Calu3 (cell line): ENCODE measurements around the gene PAX9. TPM values are rescaled to one million over a fixed set of nuclear protein-coding genes. Genes with fewer than 3 reads are reported as not detected.

Experiments
- BruUV-seq: library from RNA; stranded (reverse); fragments of 400-500 nt; replicated peaks from 2 replicates; lab custom pipeline; 2021; lab: Mats Ljungman, UMichigan
- CTCF ChIA-PET: fragments of 300-600 bp; sonication (Branson Sonifier 250); formaldehyde crosslinking; loops from one replicate; lab custom pipeline; 2022; ENCODE audit warnings: antibody characterized with exemption; lab: Charles Lee
- DNase-seq: peaks from one replicate; pipeline ENCODE4 v3.0.0; 2022
- H3K27ac Mint-ChIP-seq: one replicate; pipeline ENCODE4 v1.8.0; 2022; ENCODE audit warnings: mixed read lengths; ENCODE audit not compliant: unreplicated experiment
- H3K27me3 Mint-ChIP-seq: one replicate; pipeline ENCODE4 v1.8.0; 2022; ENCODE audit warnings: mixed read lengths; ENCODE audit not compliant: unreplicated experiment
- H3K36me3 Mint-ChIP-seq: one replicate; pipeline ENCODE4 v1.8.0; 2022; ENCODE audit warnings: mild to moderate bottlenecking, moderate library complexity, mixed read lengths; ENCODE audit not compliant: insufficient read depth, unreplicated experiment
- H3K4me1 Mint-ChIP-seq: one replicate; pipeline ENCODE4 v1.8.0; 2022; ENCODE audit warnings: mild to moderate bottlenecking, low read depth, mixed read lengths; ENCODE audit not compliant: unreplicated experiment
- H3K4me3 Mint-ChIP-seq: one replicate; pipeline ENCODE4 v1.8.0; 2022; ENCODE audit warnings: mild to moderate bottlenecking, low read depth, moderate library complexity, mixed read lengths; ENCODE audit not compliant: unreplicated experiment
- H3K9me3 Mint-ChIP-seq: one replicate; pipeline ENCODE4 v1.8.0; 2022; ENCODE audit warnings: low read depth, mixed read lengths; ENCODE audit not compliant: unreplicated experiment
- intact Hi-C: fragments of 100-400 bp; cut with micrococcal nuclease; formaldehyde crosslinking; loops from one replicate; pipeline ENCODE4 v1.10.0; 2022; ENCODE audit not compliant: unreplicated experiment
- total RNA-seq: library from RNA; stranded (reverse); gene quantifications from 2 replicates; pipeline ENCODE4 v1.2.3, GENCODE V29; 2022
- TF ChIP-seq, protein P1 (sequence below): fragments of 200-600 bp; IDR thresholded peaks from one replicate; pipeline ENCODE4 v1.8.0; 2022; ENCODE audit warnings: antibody characterized with exemption; ENCODE audit not compliant: unreplicated experiment

Gene PAX9
- total RNA-seq, 1 experiment from 2014 or later: 4.5 TPM

DNA sequence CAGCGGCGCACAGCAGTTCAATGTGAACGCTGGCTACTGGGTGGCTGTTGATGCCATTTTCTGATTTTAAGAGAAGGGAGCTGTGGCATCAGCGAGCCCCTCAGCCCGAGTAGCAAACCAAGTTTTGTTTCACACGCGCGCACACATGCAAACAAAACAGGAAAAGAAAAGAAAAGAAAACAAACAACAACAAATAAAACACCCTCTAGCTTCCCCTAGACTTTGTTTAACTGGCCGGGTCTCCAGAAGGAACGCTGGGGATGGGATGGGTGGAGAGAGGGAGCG lies 540 bp downstream of the PAX9 start:
- DNase-seq: no peak
- intact Hi-C loops: loop anchor here (5.0 kb wide), 1 partner anchor 90 kb away; no protein-coding TSS in a partner anchor
- Mint-ChIP-seq H3K4me3 (peak overlapping the region; percentile 87), H3K4me1 (peaks cover 16% of the 10 kb centered on the region), H3K9me3 (no peaks in the 10 kb centered on the region), H3K27ac (peak overlapping the region; percentile 69), H3K27me3 (peaks cover 26% of the 10 kb centered on the region), H3K36me3 (peaks cover 17% of the 10 kb centered on the region)
- CTCF ChIA-PET: no interaction called here
- TF ChIP-seq, protein P1, sequence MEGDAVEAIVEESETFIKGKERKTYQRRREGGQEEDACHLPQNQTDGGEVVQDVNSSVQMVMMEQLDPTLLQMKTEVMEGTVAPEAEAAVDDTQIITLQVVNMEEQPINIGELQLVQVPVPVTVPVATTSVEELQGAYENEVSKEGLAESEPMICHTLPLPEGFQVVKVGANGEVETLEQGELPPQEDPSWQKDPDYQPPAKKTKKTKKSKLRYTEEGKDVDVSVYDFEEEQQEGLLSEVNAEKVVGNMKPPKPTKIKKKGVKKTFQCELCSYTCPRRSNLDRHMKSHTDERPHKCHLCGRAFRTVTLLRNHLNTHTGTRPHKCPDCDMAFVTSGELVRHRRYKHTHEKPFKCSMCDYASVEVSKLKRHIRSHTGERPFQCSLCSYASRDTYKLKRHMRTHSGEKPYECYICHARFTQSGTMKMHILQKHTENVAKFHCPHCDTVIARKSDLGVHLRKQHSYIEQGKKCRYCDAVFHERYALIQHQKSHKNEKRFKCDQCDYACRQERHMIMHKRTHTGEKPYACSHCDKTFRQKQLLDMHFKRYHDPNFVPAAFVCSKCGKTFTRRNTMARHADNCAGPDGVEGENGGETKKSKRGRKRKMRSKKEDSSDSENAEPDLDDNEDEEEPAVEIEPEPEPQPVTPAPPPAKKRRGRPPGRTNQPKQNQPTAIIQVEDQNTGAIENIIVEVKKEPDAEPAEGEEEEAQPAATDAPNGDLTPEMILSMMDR: no peak
- BruUV-seq: no TSS peak

DNA sequence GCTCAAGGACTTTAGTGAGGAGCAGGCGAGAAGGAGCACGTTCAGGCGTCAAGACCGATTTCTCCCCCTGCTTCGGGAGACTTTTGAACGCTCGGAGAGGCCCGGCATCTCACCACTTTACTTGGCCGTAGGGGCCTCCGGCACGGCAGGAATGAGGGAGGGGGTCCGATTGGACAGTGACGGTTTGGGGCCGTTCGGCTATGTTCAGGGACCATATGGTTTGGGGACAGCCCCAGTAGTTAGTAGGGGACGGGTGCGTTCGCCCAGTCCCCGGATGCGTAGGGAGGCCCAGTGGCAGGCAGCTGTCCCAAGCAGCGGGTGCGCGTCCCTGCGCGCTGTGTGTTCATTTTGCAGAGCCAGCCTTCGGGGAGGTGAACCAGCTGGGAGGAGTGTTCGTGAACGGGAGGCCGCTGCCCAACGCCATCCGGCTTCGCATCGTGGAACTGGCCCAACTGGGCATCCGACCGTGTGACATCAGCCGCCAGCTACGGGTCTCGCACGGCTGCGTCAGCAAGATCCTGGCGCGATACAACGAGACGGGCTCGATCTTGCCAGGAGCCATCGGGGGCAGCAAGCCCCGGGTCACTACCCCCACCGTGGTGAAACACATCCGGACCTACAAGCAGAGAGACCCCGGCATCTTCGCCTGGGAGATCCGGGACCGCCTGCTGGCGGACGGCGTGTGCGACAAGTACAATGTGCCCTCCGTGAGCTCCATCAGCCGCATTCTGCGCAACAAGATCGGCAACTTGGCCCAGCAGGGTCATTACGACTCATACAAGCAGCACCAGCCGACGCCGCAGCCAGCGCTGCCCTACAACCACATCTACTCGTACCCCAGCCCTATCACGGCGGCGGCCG lies 1.1 kb downstream of the PAX9 start:
- intact Hi-C loops: loop anchor here (5.0 kb wide), 1 partner anchor 90 kb away; no protein-coding TSS in a partner anchor
- CTCF ChIA-PET: no interaction called here
- Mint-ChIP-seq H3K27ac (peak overlapping the region; percentile 69), H3K9me3 (no peaks in the 10 kb centered on the region), H3K4me1 (peaks cover 16% of the 10 kb centered on the region), H3K27me3 (peaks cover 20% of the 10 kb centered on the region), H3K36me3 (peaks cover 17% of the 10 kb centered on the region), H3K4me3 (peak overlapping the region; percentile 87)
- TF ChIP-seq, protein P1: no peak
- BruUV-seq: no TSS peak
- no peak for DNase-seq

DNA sequence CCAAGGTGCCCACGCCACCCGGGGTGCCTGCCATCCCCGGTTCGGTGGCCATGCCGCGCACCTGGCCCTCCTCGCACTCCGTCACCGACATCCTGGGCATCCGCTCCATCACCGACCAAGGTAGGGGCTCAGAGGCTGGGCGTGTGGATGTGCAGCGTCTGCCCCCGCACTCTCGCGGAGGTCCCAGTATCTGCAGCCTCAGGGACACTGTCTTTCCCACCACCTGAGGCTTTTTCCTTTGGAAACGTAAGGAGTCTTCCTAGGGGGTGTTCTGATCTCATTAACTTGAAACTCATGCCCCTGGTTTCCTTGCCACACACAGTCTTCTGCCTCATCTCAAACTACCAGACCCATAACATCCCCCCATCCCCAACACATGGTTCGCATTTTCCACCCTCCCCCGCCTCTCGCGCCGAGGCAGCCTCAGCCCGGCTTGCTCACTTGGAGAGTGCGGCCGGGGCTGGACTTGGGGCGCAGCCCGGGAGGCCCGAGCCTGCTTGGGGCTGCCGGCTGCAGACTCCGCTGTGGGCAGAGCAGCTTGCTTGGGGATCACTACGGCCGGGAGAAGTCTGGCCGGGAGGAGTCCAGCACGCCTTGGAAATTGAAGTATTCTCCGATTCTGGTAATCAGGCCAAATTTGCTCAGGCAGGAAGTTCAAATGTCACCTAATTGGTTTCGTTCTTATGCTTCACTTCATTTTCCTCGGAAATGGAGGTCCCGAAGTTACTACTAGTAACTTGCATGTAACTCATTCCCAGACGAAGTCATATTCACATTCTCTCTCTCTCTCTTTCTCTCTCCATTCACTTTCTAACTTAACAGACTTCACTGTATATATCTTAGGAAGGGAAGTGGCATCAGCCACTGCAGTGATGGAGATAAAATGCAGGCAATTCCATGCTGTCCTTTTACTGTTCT lies 2.0 kb downstream of the PAX9 start:
- no peaks in the 10 kb centered on the region for H3K9me3 Mint-ChIP-seq
- no peak overlapping the region for H3K4me3 Mint-ChIP-seq
- H3K27me3 Mint-ChIP-seq: peaks cover 11% of the 10 kb centered on the region
- peaks cover 16% of the 10 kb centered on the region for H3K4me1 Mint-ChIP-seq
- TF ChIP-seq, protein P1: no peak
- BruUV-seq: no TSS peak
- H3K36me3 Mint-ChIP-seq: peaks cover 17% of the 10 kb centered on the region
- no peak for DNase-seq
- intact Hi-C loops: loop anchor here (5.0 kb wide), 1 partner anchor 89 kb away; no protein-coding TSS in a partner anchor
- CTCF ChIA-PET: no interaction called here
- H3K27ac Mint-ChIP-seq: no peak overlapping the region

DNA sequence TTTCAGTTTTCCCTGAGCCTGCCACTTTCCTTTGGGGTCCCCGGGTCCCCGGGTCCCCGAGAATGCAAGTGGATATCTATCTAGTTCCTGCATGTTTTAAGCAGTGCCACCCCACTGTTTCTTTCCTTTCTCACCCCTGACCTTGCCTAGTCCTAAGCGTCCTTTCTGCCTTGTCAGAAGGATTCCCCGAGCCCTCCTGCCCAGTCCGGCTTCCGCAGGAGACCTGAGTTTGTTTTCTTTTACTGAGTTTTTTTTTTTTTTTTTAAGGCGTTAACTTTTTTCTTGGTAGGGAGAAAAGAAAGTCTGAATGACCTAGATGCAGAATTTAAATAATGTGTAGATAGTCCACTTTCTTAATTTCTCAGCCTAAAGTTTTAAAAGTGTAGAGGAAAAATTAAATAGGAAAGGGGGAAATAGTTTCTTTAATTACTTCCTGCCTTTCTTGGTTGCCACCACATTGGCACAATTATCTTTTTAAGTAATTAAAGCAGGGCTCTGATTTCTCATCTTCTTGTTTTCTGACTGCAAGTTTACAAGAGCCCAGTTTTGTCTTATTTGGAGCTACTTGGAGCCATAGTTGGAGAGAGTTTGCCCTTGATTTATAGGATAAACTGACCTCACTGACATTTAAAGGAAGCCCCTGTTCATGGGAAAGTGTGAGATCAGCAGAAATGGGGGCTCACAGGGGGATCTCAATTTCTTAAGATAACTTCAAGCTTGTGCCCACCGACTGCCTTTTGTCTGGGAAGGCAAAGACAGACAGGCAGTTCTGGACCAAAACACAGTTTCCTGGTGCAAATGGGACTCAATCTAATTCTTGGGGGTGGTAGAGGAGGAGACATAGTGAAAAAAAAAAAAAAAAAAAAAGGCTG lies 2.9 kb downstream of the PAX9 start:
- H3K27ac Mint-ChIP-seq: no peak overlapping the region
- DNase-seq: no peak
- TF ChIP-seq, protein P1: no peak
- peaks cover 2% of the 10 kb centered on the region for H3K27me3 Mint-ChIP-seq
- H3K4me1 Mint-ChIP-seq: peaks cover 16% of the 10 kb centered on the region
- CTCF ChIA-PET: no interaction called here
- H3K9me3 Mint-ChIP-seq: no peaks in the 10 kb centered on the region
- H3K36me3 Mint-ChIP-seq: peaks cover 17% of the 10 kb centered on the region
- H3K4me3 Mint-ChIP-seq: no peak overlapping the region
- intact Hi-C loops: loop anchor here (5.0 kb wide), 1 partner anchor 88 kb away; no protein-coding TSS in a partner anchor
- BruUV-seq: TSS peak; percentile 42
